GM12878 (cell line): ENCODE results near the gene SIT1. TPM values are rescaled to one million over a fixed set of nuclear protein-coding genes. Genes with fewer than 3 reads are reported as not detected.

ENCODE experiments used
- ASH2L ChIP-seq: fragments of 300-600, 200-600 bp; sonication (generic); IDR thresholded peaks from 2 replicates; pipeline ENCODE4 v1.6.1; 2017; ENCODE audit warnings: low read depth, mild to moderate bottlenecking, borderline replicate concordance
- ATF2 ChIP-seq: IDR thresholded peaks from 2 replicates; pipeline ENCODE4 v1.6.1; 2012; ENCODE audit warnings: low read length, inconsistent platforms
- GABPA ChIP-seq: IDR thresholded peaks from 2 replicates; pipeline ENCODE4 v1.6.1; 2014; ENCODE audit warnings: antibody characterized with exemption, low read depth, mild to moderate bottlenecking, inconsistent platforms
- HDAC6 ChIP-seq: fragments of 200-600 bp; sonication (generic); IDR thresholded peaks from one replicate; pipeline ENCODE4 v1.8.0; 2017; ENCODE audit warnings: antibody characterized with exemption; ENCODE audit not compliant: unreplicated experiment
- HSF1 ChIP-seq: fragments of 150-350 bp; IDR thresholded peaks from 2 replicates; pipeline ENCODE4 v1.6.1; 2014; ENCODE audit warnings: mild to moderate bottlenecking, low read depth, low read length
- IKZF1 ChIP-seq: fragments of 450-650 bp; conservative IDR thresholded peaks from 2 replicates; pipeline ENCODE4 v1.6.1; 2017; ENCODE audit warnings: antibody characterized with exemption, mild to moderate bottlenecking
- IKZF2 ChIP-seq, 2 experiments: fragments of 450-650 bp; IDR thresholded peaks; 2 replicates each; pipeline ENCODE4 v1.6.1; 2017; ENCODE audit warnings: mild to moderate bottlenecking in 2 of 2, moderate library complexity in 2 of 2
- MAX ChIP-seq: IDR thresholded peaks from 2 replicates; pipeline ENCODE4 v1.6.1; 2012; ENCODE audit warnings: low read depth, low read length, improper control_type of control experiment
- MEF2A ChIP-seq: IDR thresholded peaks from 2 replicates; pipeline ENCODE4 v1.6.1; 2011; ENCODE audit warnings: low read depth, mild to moderate bottlenecking, low read length, moderate library complexity; ENCODE audit not compliant: insufficient read depth
- NBN ChIP-seq: fragments of 450-650 bp; IDR thresholded peaks from 2 replicates; pipeline ENCODE4 v1.6.1; 2016
- NFIC ChIP-seq: IDR thresholded peaks from 2 replicates; pipeline ENCODE4 v1.6.1; 2012; ENCODE audit warnings: low read depth, mild to moderate bottlenecking, inconsistent platforms, low read length, moderate library complexity
- NFXL1 ChIP-seq: fragments of 450-650 bp; IDR thresholded peaks from 2 replicates; pipeline ENCODE4 v1.6.1; 2017; ENCODE audit warnings: antibody characterized with exemption, mild to moderate bottlenecking, borderline replicate concordance
- NR2C1 ChIP-seq: fragments of 450-650 bp; IDR thresholded peaks from 2 replicates; pipeline ENCODE4 v1.6.1; 2017; ENCODE audit warnings: antibody characterized with exemption, mild to moderate bottlenecking, moderate library complexity
- NR2F1 ChIP-seq: fragments of 450-650 bp; conservative IDR thresholded peaks from 2 replicates; pipeline ENCODE4 v1.6.1; 2017; ENCODE audit warnings: mild to moderate bottlenecking
- RELB ChIP-seq: fragments of 450-650 bp; IDR thresholded peaks from 2 replicates; pipeline ENCODE4 v1.6.1; 2017; ENCODE audit warnings: low read depth, mild to moderate bottlenecking, moderate library complexity
- SMARCA5 ChIP-seq: fragments of 450-650 bp; IDR thresholded peaks from 2 replicates; pipeline ENCODE4 v1.6.1; 2017; ENCODE audit warnings: mild to moderate bottlenecking
- SPI1 ChIP-seq: IDR thresholded peaks from 2 replicates; pipeline ENCODE4 v1.6.1; 2011; ENCODE audit warnings: low read depth, mild to moderate bottlenecking, low read length, moderate library complexity, borderline replicate concordance; ENCODE audit not compliant: insufficient read depth
- ZNF274 ChIP-seq: IDR thresholded peaks from one replicate; pipeline ENCODE4 v1.8.0; 2011; ENCODE audit not compliant: insufficient read length, insufficient read depth
- ZNF687 ChIP-seq: fragments of 450-650 bp; IDR thresholded peaks from 2 replicates; pipeline ENCODE4 v1.6.1; 2017; ENCODE audit warnings: mild to moderate bottlenecking, moderate library complexity
- polyA plus RNA-seq, 11 experiments: library from polyadenylated mRNA; depleted of rRNA in 4 of 11; unstranded in 6 of 11; stranded (reverse) in 5 of 11; fragments of >200 nt; fragmentation: Nextera tagmentation in 4 of 11; fragmentation: Illumina TruSeq in 1 of 11; extraction: Ambion mirVana in 4 of 11; extraction: Trizol in 1 of 11; gene quantifications; 1 replicate in 1 of 11; 2 replicates in 10 of 11; pipeline versions ENCODE4 v1.2.1 to v1.2.3, GENCODE V29; 2011 to 2016; ENCODE audit warnings: inconsistent platforms in 2 of 11, missing spikeins in 2 of 11, low read depth in 1 of 11
- total RNA-seq, 4 experiments: library from RNA; depleted of rRNA in 3 of 4; stranded (reverse); fragments of >200 nt in 3 of 4; fragmentation: Illumina TruSeq in 1 of 4; extraction: Trizol in 1 of 4; gene quantifications; 2 replicates each; pipeline versions ENCODE4 v1.2.1 to v1.2.3, GENCODE V29; 2013 to 2021

Gene SIT1
- total and polyA plus RNA-seq, 10 of the 15 experiments (the other 5 are each of a cell fraction or from before 2014, with no cell fraction given) = 0.97 to 137 (median 59.7) TPM

- TF ChIP-seq NFIC (no peak), ZNF687 (peak; percentile 44; the same call in 1 of the 2 replicates), NBN (peak; percentile 68), HDAC6 (no peak), NFXL1 (no peak), MEF2A (0 out of 2 replicates have a peak, but pooled peaks have one; percentile 39), IKZF1 (peak; percentile 86), SMARCA5 (peak; percentile 63; the same call in 1 of the 2 replicates), HSF1 (no peak), IKZF2 (IDR thresholded peaks at IDR 0.05) (no peak), SPI1 (no peak), NR2F1 (no peak), ATF2 (no peak), RELB (no peak; the same call in 1 of the 2 replicates), GABPA (no peak), MAX (no peak; the same call in 1 of the 2 replicates), ASH2L (no peak), NR2C1 (no peak), ZNF274 (no peak)
These were observed 4.0 kb downstream of the SIT1 start (continued) for GRCh38 chr9:35646533-35647265.
